Measurements from ENCODE around the gene CCR3.

The CCR3 gene

GRCh38 chr3:46272028-46272451 is 29.8 kb downstream of the CCR3 start:
- no peak for DNase-seq (ENCODE audit: low read depth, low spot score)

GRCh38 chr3:46276497-46277099 is 34.3 kb downstream of the CCR3 start:
- peak; percentile 62 for DNase-seq (ENCODE audit: low read depth, low spot score)

GRCh38 chr3:46277476-46277875 is 35.2 kb downstream of the CCR3 start:
- no peak for DNase-seq (ENCODE audit: low read depth, low spot score)

- DNase-seq (ENCODE audit: low read depth, low spot score) = no peak
Measured at GRCh38 chr3:46278816-46279672, 36.8 kb downstream of the CCR3 start.

- DNase-seq (ENCODE audit: low read depth, low spot score) = no peak
Measured at GRCh38 chr3:46280105-46280797, 38.0 kb downstream of the CCR3 start.

GRCh38 chr3:46281551-46281950 is 39.3 kb downstream of the CCR3 start:
- no peak for DNase-seq (ENCODE audit: low read depth, low spot score)

GRCh38 chr3:46282041-46282440 is 39.8 kb downstream of the CCR3 start:
- DNase-seq (ENCODE audit: low read depth, low spot score) = no peak

GRCh38 chr3:46282696-46283095 is 40.4 kb downstream of the CCR3 start:
- no peak for DNase-seq (ENCODE audit: low read depth, low spot score)

- no peak for DNase-seq (ENCODE audit: low read depth, low spot score)
Measured at GRCh38 chr3:46283881-46284450, 41.7 kb downstream of the CCR3 start.

GRCh38 chr3:46284981-46285683 is 42.9 kb downstream of the CCR3 start:
- no peak for DNase-seq (ENCODE audit: low read depth, low spot score)

- no peak for DNase-seq (ENCODE audit: low read depth, low spot score)
Measured at GRCh38 chr3:46285931-46286619, 43.8 kb downstream of the CCR3 start.

- DNase-seq (ENCODE audit: low read depth, low spot score) = no peak
Measured at GRCh38 chr3:46286947-46287565, 44.8 kb downstream of the CCR3 start.

GRCh38 chr3:46289551-46289950 is 47.3 kb downstream of the CCR3 start:
- no peak for DNase-seq (ENCODE audit: low read depth, low spot score)

- DNase-seq (ENCODE audit: low read depth, low spot score) = no peak
Measured at GRCh38 chr3:46289966-46290365, 47.7 kb downstream of the CCR3 start.

GRCh38 chr3:46291046-46291445 is 48.8 kb downstream of the CCR3 start:
- no peak for DNase-seq (ENCODE audit: low read depth, low spot score)

- DNase-seq (ENCODE audit: low read depth, low spot score) = no peak
Measured at GRCh38 chr3:46293035-46293724, 50.9 kb downstream of the CCR3 start.

GRCh38 chr3:46293991-46294833 is 52.0 kb downstream of the CCR3 start:
- no peak for DNase-seq (ENCODE audit: low read depth, low spot score)

GRCh38 chr3:46296826-46297225 is 54.6 kb downstream of the CCR3 start:
- no peak for DNase-seq (ENCODE audit: low read depth, low spot score)

Data from ELF-1 (cell line).